HepG2 (cell line): ENCODE data around the gene ST8SIA6.

Source experiments
- EP300 ChIP-seq, 3 experiments: sonication (generic) in 1 of 3; formaldehyde crosslinking in 1 of 3; IDR thresholded peaks; 2 replicates each; pipeline versions ENCODE4 v1.5.1 to v1.6.1; 2011 to 2020; ENCODE audit warnings: low read depth in 2 of 3, low read length in 2 of 3, borderline replicate concordance in 1 of 3, improper control_type of control experiment in 1 of 3, mild to moderate bottlenecking in 1 of 3, missing genetic modification reagents in 1 of 3, moderate library complexity in 1 of 3
- FOXA1 ChIP-seq, 2 experiments: fragments of 450-650 bp in 1 of 2; sonication (generic) in 1 of 2; formaldehyde crosslinking in 1 of 2; IDR thresholded peaks; 2 replicates each; pipeline versions ENCODE4 v1.4.0 to v1.6.1; 2016 to 2020; ENCODE audit warnings: missing genetic modification reagents in 1 of 2
- JUND ChIP-seq: sonication (generic); formaldehyde crosslinking; IDR thresholded peaks from 2 replicates; pipeline ENCODE4 v1.8.0; 2022; ENCODE audit warnings: mild to moderate bottlenecking, missing genetic modification reagents
- POLR2AphosphoS2 ChIP-seq: IDR thresholded peaks from 2 replicates; pipeline ENCODE4 v1.6.1; 2011; ENCODE audit warnings: low read depth, low read length, improper control_type of control experiment
- SPEN ChIP-seq: sonication (generic); formaldehyde crosslinking; IDR thresholded peaks from 2 replicates; pipeline ENCODE4 v1.5.1; 2020; ENCODE audit warnings: low read depth, mild to moderate bottlenecking, missing genetic modification reagents
- ZFYVE20 ChIP-seq: sonication (generic); formaldehyde crosslinking; IDR thresholded peaks from 2 replicates; pipeline ENCODE4 v1.8.0; 2023; ENCODE audit warnings: low read depth, mild to moderate bottlenecking, moderate library complexity, missing genetic modification reagents, borderline replicate concordance

DNA sequence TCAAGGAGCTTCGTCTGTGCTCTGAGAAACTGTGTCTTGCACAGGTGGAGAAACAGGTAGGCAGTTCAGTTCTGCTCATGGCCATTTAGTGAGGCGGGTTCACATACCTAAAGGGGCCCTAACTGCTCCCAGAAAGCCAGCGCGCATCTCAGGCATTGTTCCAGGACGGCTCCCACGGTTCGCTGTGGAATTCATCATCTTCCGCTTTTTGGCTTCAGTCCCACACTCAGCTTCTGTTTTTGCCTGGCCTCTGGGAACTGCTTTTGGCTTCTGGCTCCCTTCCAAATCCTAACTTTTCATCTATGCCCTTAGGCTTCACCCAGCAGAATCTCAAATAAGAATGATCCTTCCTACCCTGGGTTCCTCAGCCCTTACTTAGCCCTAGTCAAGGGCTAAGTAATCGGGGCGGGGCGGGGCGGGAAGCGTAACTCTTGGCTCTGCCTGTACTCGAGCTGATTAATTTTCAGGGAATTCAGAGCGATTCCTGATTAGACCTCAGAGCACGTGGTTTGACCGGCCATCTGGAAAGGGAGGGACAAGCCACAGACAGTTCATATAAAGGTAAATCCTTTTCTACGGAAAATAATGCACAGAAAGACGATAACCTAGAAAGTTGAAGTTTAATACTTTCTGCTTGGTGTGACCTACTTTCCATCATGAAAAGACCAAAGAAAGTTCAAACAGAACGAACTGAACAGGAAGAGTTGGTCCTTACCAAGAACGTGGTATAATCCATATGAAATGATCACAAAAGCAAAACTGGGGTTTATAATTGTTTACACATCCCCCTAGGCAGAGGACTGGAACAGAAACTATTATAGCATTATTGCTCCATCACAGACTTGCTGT, 105.7 kb downstream of the ST8SIA6 start:
- TF ChIP-seq JUND (CRISPR knock-in tag) = no peak
- TF ChIP-seq SPEN (CRISPR knock-in tag) = no peak
- no peak for TF ChIP-seq EP300 (IDR thresholded peaks at IDR 0.05; ENCODE audit: low read depth in 2 of 2, low read length in 2 of 2)
- TF ChIP-seq EP300 (CRISPR knock-in tag; IDR thresholded peaks at IDR 0.05; ENCODE audit: borderline replicate concordance) = no peak
- no peak for TF ChIP-seq FOXA1 (IDR thresholded peaks at IDR 0.05)
- TF ChIP-seq FOXA1 (CRISPR knock-in tag; IDR thresholded peaks at IDR 0.05) = no peak
- TF ChIP-seq ZFYVE20 (CRISPR knock-in tag) = no peak
- TF ChIP-seq POLR2AphosphoS2 = no peak
